Measurements from ENCODE around the gene SYP.

The SYP gene

DNA sequence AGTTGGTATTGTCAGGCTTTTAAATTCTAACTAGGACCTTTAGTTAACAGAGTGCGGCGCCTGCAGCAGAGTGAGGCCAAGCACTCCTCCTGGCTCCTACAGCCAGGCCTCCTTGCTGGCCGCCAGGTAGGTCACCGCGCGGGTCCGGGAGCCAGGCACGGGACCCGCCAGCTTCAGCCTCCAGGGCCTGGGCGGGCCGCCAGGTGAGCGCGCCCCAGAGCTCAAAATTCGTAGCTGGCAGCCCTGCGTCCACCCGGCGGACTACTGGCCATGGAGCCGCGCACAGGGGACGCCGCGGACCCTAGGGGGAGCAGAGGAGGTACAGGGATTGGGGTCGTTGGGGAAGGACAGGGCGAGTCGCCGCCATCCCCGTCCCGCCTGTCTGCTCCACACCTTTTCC is 37.4 kb downstream of the SYP start, which contains the start of gene MAGIX:
TSS of gene MAGIX (plus strand) at position 139 of the 400 bp plus-strand sequence. CDS start at position 271, 132 bp downstream.
- H3K27me3 ChIP-seq (ENCODE audit: insufficient read depth, low read depth, severe bottlenecking), result peaks cover 5% of the 10 kb centered on the region

GRCh38 chrX:49161632-49162031 is 38.4 kb downstream of the SYP start:
- H3K9me3 ChIP-seq (ENCODE audit: severe bottlenecking), result no peaks in the 10 kb centered on the region
- H3K27me3 ChIP-seq (ENCODE audit: insufficient read depth, low read depth, severe bottlenecking), result peaks cover 5% of the 10 kb centered on the region
- TF ChIP-seq, protein P1, sequence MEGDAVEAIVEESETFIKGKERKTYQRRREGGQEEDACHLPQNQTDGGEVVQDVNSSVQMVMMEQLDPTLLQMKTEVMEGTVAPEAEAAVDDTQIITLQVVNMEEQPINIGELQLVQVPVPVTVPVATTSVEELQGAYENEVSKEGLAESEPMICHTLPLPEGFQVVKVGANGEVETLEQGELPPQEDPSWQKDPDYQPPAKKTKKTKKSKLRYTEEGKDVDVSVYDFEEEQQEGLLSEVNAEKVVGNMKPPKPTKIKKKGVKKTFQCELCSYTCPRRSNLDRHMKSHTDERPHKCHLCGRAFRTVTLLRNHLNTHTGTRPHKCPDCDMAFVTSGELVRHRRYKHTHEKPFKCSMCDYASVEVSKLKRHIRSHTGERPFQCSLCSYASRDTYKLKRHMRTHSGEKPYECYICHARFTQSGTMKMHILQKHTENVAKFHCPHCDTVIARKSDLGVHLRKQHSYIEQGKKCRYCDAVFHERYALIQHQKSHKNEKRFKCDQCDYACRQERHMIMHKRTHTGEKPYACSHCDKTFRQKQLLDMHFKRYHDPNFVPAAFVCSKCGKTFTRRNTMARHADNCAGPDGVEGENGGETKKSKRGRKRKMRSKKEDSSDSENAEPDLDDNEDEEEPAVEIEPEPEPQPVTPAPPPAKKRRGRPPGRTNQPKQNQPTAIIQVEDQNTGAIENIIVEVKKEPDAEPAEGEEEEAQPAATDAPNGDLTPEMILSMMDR (IDR thresholded peaks at IDR 0.05; ENCODE audit: low read depth, low read length), result no peak
- DNase-seq, result no peak
- H3K27ac ChIP-seq, result no peak overlapping the region
- H3K36me3 ChIP-seq, result no peaks in the 10 kb centered on the region
- H3K4me3 ChIP-seq (ENCODE audit: low read depth, low read length), result no peak overlapping the region

More for the DNA sequence above, 37.4 kb downstream of the SYP start, which contains the start of gene MAGIX:
- Histone ChIP-seq H3K9me3 (ENCODE audit: severe bottlenecking) (no peaks in the 10 kb centered on the region), H3K4me3 (ENCODE audit: low read depth, low read length) (peak within 1 kb of the TSS; percentile 36), H3K27ac (no peak within 1 kb of the TSS; the same call in 1 of the 2 replicates), H3K36me3 (no peaks in the 10 kb centered on the region)
- TF ChIP-seq, protein P1 (IDR thresholded peaks at IDR 0.05; ENCODE audit: low read depth, low read length), result no peak
- no peak for DNase-seq

GRCh38 chrX:49160908-49161307 is 39.1 kb downstream of the SYP start:
- Histone ChIP-seq H3K27ac (no peak overlapping the region), H3K27me3 (ENCODE audit: insufficient read depth, low read depth, severe bottlenecking) (peaks cover 5% of the 10 kb centered on the region), H3K36me3 (no peaks in the 10 kb centered on the region), H3K9me3 (ENCODE audit: severe bottlenecking) (no peaks in the 10 kb centered on the region), H3K4me3 (ENCODE audit: low read depth, low read length) (no peak overlapping the region)
- TF ChIP-seq, protein P1 (IDR thresholded peaks at IDR 0.05; ENCODE audit: low read depth, low read length), result no peak
- DNase-seq, result no peak

GRCh38 chrX:49157194-49157593 is 42.8 kb downstream of the SYP start:
- TF ChIP-seq, protein P1 (IDR thresholded peaks at IDR 0.05; ENCODE audit: low read depth, low read length), result no peak
- no peak for DNase-seq
- Histone ChIP-seq H3K9me3 (ENCODE audit: severe bottlenecking) (no peaks in the 10 kb centered on the region), H3K36me3 (no peaks in the 10 kb centered on the region), H3K27me3 (ENCODE audit: insufficient read depth, low read depth, severe bottlenecking) (peaks cover 3% of the 10 kb centered on the region), H3K4me3 (ENCODE audit: low read depth, low read length) (no peak overlapping the region), H3K27ac (no peak overlapping the region)

- TF ChIP-seq, protein P1 (IDR thresholded peaks at IDR 0.05; ENCODE audit: low read depth, low read length), result peak; percentile 47
- Histone ChIP-seq H3K9me3 (ENCODE audit: severe bottlenecking) (no peaks in the 10 kb centered on the region), H3K27me3 (ENCODE audit: insufficient read depth, low read depth, severe bottlenecking) (peaks cover 3% of the 10 kb centered on the region), H3K36me3 (no peaks in the 10 kb centered on the region), H3K27ac (peak overlapping the region; percentile 62), H3K4me3 (ENCODE audit: low read depth, low read length) (peak overlapping the region; percentile 42)
- DNase-seq, result peak; percentile 77
These were observed 43.8 kb downstream of the SYP start for GRCh38 chrX:49155900-49156837.
